SK-N-SH (cell line): Measurements from ENCODE around the gene APBB2.

Experiments used
- CHD2 ChIP-seq: fragments of 150-350 bp; IDR thresholded peaks from 2 replicates; pipeline ENCODE4 v1.6.1; 2018; ENCODE audit warnings: low read length; ENCODE audit not compliant: partially characterized antibody
- CTCF ChIP-seq: fragments of 200-600 bp; sonication (generic); IDR thresholded peaks from 2 replicates; pipeline ENCODE4 v1.6.1; 2017; ENCODE audit warnings: antibody characterized with exemption, mild to moderate bottlenecking, moderate library complexity
- GATA2 ChIP-seq: sonication (generic); formaldehyde crosslinking; IDR thresholded peaks from 2 replicates; pipeline ENCODE4 v1.5.0; 2020; ENCODE audit warnings: mild to moderate bottlenecking, missing genetic modification reagents
- YY1 ChIP-seq: IDR thresholded peaks from 2 replicates; pipeline ENCODE4 v1.4.0; 2012; ENCODE audit warnings: low read depth, mild to moderate bottlenecking

GRCh38 chr4:41058426-41058825, 155.9 kb downstream of the APBB2 start:
- TF ChIP-seq GATA2 (CRISPR knock-in tag) = no peak
- TF ChIP-seq CTCF = no peak
- no peak for TF ChIP-seq YY1
- TF ChIP-seq CHD2 = no peak
